HepG2 (cell line): Measurements from ENCODE around the gene EXOC3L4. TPM values are rescaled to one million over a fixed set of nuclear protein-coding genes. Genes with fewer than 3 reads are reported as not detected.

Source experiments
- ATAC-seq: fragments of 200-7000 bp; cut with Tn5 transposase; 3 replicates; pipeline ENCODE4 v1.9.1; 2020; ENCODE audit warnings: mild to moderate bottlenecking, moderate library complexity
- BruUV-seq: library from RNA; stranded (reverse); fragments of 400-500 nt; replicated peaks from 2 replicates; lab custom pipeline; 2021; lab: Mats Ljungman, UMichigan
- CTCF ChIA-PET: fragments of 300-600 bp; formaldehyde crosslinking; extraction: SDS; loops from one replicate; lab custom pipeline; 2021; ENCODE audit warnings: low total read pairs, inconsistent platforms, low intra/inter-chr PET ratio; lab: Yijun Ruan, JAX
- POLR2A ChIA-PET: fragments of 350-600 bp; sonication (Branson Sonifier 250); formaldehyde crosslinking; loops from one replicate; lab custom pipeline; 2020; ENCODE audit warnings: antibody characterized with exemption, inconsistent platforms; lab: Yijun Ruan, JAX
- DNase-seq: peaks from one replicate; pipeline ENCODE4 v3.0.0-alpha.2; 2015; ENCODE audit warnings: low spot score
- FAIRE-seq: peaks from 3 replicates; lab custom pipeline; 2011; peaks lifted over from hg19 to GRCh38; lab: Jason Lieb, UNC
- H2AFZ ChIP-seq: one replicate; pipeline ENCODE4 v1.6.1; 2011; ENCODE audit warnings: low read length, inconsistent platforms
- H3K27ac ChIP-seq: fragments of 300-600 bp; 3 replicates; pipeline ENCODE4 v1.8.0; 2011; ENCODE audit warnings: mixed run types, mild to moderate bottlenecking, mixed read lengths, low read length, inconsistent platforms; ENCODE audit not compliant: insufficient read depth; ENCODE audit errors: extremely low read length
- H3K27me3 ChIP-seq, 2 experiments: fragments of 200-600 bp in 1 of 2; 2 replicates in 1 of 2; 3 replicates in 1 of 2; pipeline versions ENCODE4 v1.6.0 to v1.8.0; 2011; ENCODE audit warnings: low read length in 2 of 2, mild to moderate bottlenecking in 2 of 2, moderate library complexity in 2 of 2, inconsistent platforms in 1 of 2; ENCODE audit not compliant: insufficient read depth in 2 of 2, control insufficient read depth in 1 of 2
- H3K36me3 ChIP-seq, 2 experiments: fragments of 200-600 bp in 1 of 2; replicated peaks in 1 of 2; 2 replicates in 1 of 2; 3 replicates in 1 of 2; pipeline versions ENCODE4 v1.5.1 to v1.8.0; 2011; ENCODE audit warnings: low read length in 2 of 2, inconsistent platforms in 1 of 2; ENCODE audit not compliant: insufficient read depth in 2 of 2, control insufficient read depth in 1 of 2
- H3K4me1 ChIP-seq: 2 replicates; pipeline ENCODE4 v1.5.1; 2012; ENCODE audit warnings: low read length, inconsistent platforms; ENCODE audit not compliant: insufficient read depth
- H3K4me2 ChIP-seq: 2 replicates; pipeline ENCODE4 v1.6.0; 2011; ENCODE audit warnings: low read depth, low read length, inconsistent platforms
- H3K4me3 ChIP-seq, 3 experiments: fragments of 200-600 bp in 1 of 3; sonication (generic), shearing (Covaris generic) in 1 of 3; replicated peaks in 1 of 3; 2 replicates each; pipeline ENCODE4 v1.5.1; 2011 to 2016; ENCODE audit warnings: low read length in 3 of 3, inconsistent platforms in 2 of 3, low read depth in 2 of 3, mild to moderate bottlenecking in 2 of 3, control low read depth in 1 of 3, mixed read lengths in 1 of 3; ENCODE audit not compliant: insufficient read depth in 1 of 3
- H3K79me2 ChIP-seq: one replicate; pipeline ENCODE4 v1.6.1; 2011; ENCODE audit warnings: low read length, inconsistent platforms; ENCODE audit not compliant: insufficient read depth
- H3K9ac ChIP-seq: 2 replicates; pipeline ENCODE4 v1.6.0; 2011; ENCODE audit warnings: mild to moderate bottlenecking, low read depth, low read length, inconsistent platforms; ENCODE audit not compliant: insufficient read depth
- H3K9me3 ChIP-seq: 2 replicates; pipeline ENCODE4 v1.5.1; 2012; ENCODE audit warnings: mild to moderate bottlenecking, low read length
- H4K20me1 ChIP-seq: 2 replicates; pipeline ENCODE4 v1.6.0; 2011; ENCODE audit warnings: inconsistent platforms, mild to moderate bottlenecking, low read length, moderate library complexity; ENCODE audit not compliant: insufficient read depth
- CREM ChIP-seq, 2 experiments: sonication (generic) in 1 of 2; formaldehyde crosslinking in 1 of 2; IDR thresholded peaks; 2 replicates each; pipeline versions ENCODE4 v1.4.0 to v1.6.1; 2016 to 2020; ENCODE audit warnings: antibody characterized with exemption in 1 of 2, mild to moderate bottlenecking in 1 of 2, missing genetic modification reagents in 1 of 2
- EEA1 ChIP-seq: sonication (generic); formaldehyde crosslinking; IDR thresholded peaks from 2 replicates; pipeline ENCODE4 v1.5.1; 2020; ENCODE audit warnings: mild to moderate bottlenecking, missing genetic modification reagents, borderline replicate concordance
- NR1H2 ChIP-seq: sonication (generic); formaldehyde crosslinking; IDR thresholded peaks from 2 replicates; pipeline ENCODE4 v1.8.1; 2022; ENCODE audit warnings: low read depth, missing genetic modification reagents, borderline replicate concordance
- ZNF337 ChIP-seq: sonication (generic); formaldehyde crosslinking; IDR thresholded peaks from 2 replicates; pipeline ENCODE4 v1.5.1; 2020; ENCODE audit warnings: missing genetic modification reagents, low read depth, mild to moderate bottlenecking, borderline replicate concordance
- ZNF468 ChIP-seq: sonication (generic); formaldehyde crosslinking; IDR thresholded peaks from 2 replicates; pipeline ENCODE4 v1.8.0; 2022; ENCODE audit warnings: mild to moderate bottlenecking, moderate library complexity, missing genetic modification reagents
- ZNF772 ChIP-seq: sonication (generic); formaldehyde crosslinking; IDR thresholded peaks from 2 replicates; pipeline ENCODE4 v1.5.0; 2020; ENCODE audit warnings: mild to moderate bottlenecking, missing genetic modification reagents
- WGBS: methylation state at CpG from one replicate; pipeline ENCODE4 v1.1.6; 2017; ENCODE audit warnings: low lambda C conversion rate; 5-methylcytosine and 5-hydroxymethylcytosine counted together
- in situ Hi-C: cut with HindIII; loops from 2 replicates; pipeline ENCODE4 v1.10.0; 2017; ENCODE audit warnings: low pct_unique_long_range_greater_than_20kb; ENCODE audit not compliant: extremely low pct_ligation_motif_present
- intact Hi-C: fragments of 100-400 bp; cut with micrococcal nuclease; formaldehyde crosslinking; loops from one replicate; pipeline ENCODE4 v1.10.0; 2022; ENCODE audit not compliant: unreplicated experiment
- polyA plus RNA-seq, 8 experiments: library from polyadenylated mRNA; depleted of rRNA in 3 of 8; stranded (reverse) in 7 of 8; unstranded in 1 of 8; fragments of >200 nt; fragmentation: Illumina TruSeq in 4 of 8; extraction: Trizol in 4 of 8; gene quantifications; 2 replicates each; pipeline versions ENCODE4 v1.2.1 to v1.2.3, GENCODE V29; 2011 to 2016; ENCODE audit warnings: low read depth in 4 of 8, missing spikeins in 1 of 8, mixed read lengths in 1 of 8; ENCODE audit not compliant: insufficient read depth in 1 of 8
- total RNA-seq, 5 experiments: library from RNA; depleted of rRNA; stranded (reverse); fragments of >200 nt; fragmentation: Illumina TruSeq; extraction: Trizol; gene quantifications; 2 replicates each; pipeline ENCODE4 v1.2.3, GENCODE V29; 2016; ENCODE audit warnings: low read depth in 1 of 5
- TF ChIP-seq, protein P1 (sequence below): fragments of 450-650 bp; IDR thresholded peaks from 2 replicates; pipeline ENCODE4 v1.6.1; 2017; ENCODE audit warnings: mild to moderate bottlenecking
- TF ChIP-seq, protein P2 (sequence below): IDR thresholded peaks from 2 replicates; pipeline ENCODE4 v1.6.1; 2016; ENCODE audit warnings: low read depth
- TF ChIP-seq, protein P3 (sequence below): sonication (generic); formaldehyde crosslinking; IDR thresholded peaks from 2 replicates; pipeline ENCODE4 v1.8.1; 2022; ENCODE audit warnings: mild to moderate bottlenecking, missing genetic modification reagents
- TF ChIP-seq, protein P4 (sequence below): sonication (generic); formaldehyde crosslinking; IDR thresholded peaks from 2 replicates; pipeline ENCODE4 v1.4.0; 2020; ENCODE audit warnings: mild to moderate bottlenecking, missing genetic modification reagents

Gene EXOC3L4
- total and polyA plus RNA-seq, 2 of the 13 experiments (the other 11 are each of a cell fraction or from before 2014, with no cell fraction given), result 11.8 to 27.0 TPM

DNA sequence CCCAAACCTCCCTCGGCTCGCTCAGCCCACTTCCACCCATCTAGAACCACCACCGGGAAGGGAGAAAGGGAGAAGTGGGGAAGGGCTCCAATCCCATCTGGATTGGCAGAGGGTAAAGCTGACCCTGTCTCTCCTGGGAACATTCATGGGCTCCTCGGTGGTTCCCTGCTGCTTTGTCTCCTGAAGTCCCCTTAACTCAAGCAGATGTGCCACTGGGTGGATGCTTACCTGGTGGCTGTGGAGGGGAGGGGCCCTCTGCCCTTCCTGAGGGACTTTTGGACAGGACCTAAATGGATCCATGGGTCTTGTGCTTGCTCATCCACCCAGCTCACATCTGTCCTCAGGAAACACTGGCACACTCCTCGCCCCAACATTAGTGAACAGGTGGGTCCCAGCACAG lies 35.0 kb upstream of the EXOC3L4 start:
- intact Hi-C loops (no loop called here), in situ Hi-C loops (no loop called here)
- Histone ChIP-seq H4K20me1 (peaks cover 5% of the 10 kb centered on the region; the same call in 1 of the 2 replicates), H3K27ac (no peak overlapping the region), H3K36me3 (no peaks in the 10 kb centered on the region), H3K27me3 (no peaks in the 10 kb centered on the region), H2AFZ (no peak overlapping the region), H3K4me1 (peaks cover 43% of the 10 kb centered on the region), H3K9ac (no peak overlapping the region), H3K9me3 (no peaks in the 10 kb centered on the region), H3K4me3 (no peak overlapping the region), H3K4me2 (no peak overlapping the region), H3K79me2 (peaks cover 20% of the 10 kb centered on the region)
- WGBS, result 58% methylated on average over 4 of the region's 5 CpGs
- BruUV-seq, result no TSS peak
- POLR2A ChIA-PET, result no interaction called here
- DNase-seq (no peak), FAIRE-seq (no peak), ATAC-seq (no peak)
- CTCF ChIA-PET, result no interaction called here
- TF ChIP-seq ZNF337 (CRISPR knock-in tag) (no peak), ZNF468 (CRISPR knock-in tag) (no peak), CREM (IDR thresholded peaks at IDR 0.05) (no peak), CREM (CRISPR knock-in tag; IDR thresholded peaks at IDR 0.05) (no peak), NR1H2 (CRISPR knock-in tag) (no peak), ZNF772 (CRISPR knock-in tag) (no peak), EEA1 (CRISPR knock-in tag) (no peak)
- TF ChIP-seq, protein P1, sequence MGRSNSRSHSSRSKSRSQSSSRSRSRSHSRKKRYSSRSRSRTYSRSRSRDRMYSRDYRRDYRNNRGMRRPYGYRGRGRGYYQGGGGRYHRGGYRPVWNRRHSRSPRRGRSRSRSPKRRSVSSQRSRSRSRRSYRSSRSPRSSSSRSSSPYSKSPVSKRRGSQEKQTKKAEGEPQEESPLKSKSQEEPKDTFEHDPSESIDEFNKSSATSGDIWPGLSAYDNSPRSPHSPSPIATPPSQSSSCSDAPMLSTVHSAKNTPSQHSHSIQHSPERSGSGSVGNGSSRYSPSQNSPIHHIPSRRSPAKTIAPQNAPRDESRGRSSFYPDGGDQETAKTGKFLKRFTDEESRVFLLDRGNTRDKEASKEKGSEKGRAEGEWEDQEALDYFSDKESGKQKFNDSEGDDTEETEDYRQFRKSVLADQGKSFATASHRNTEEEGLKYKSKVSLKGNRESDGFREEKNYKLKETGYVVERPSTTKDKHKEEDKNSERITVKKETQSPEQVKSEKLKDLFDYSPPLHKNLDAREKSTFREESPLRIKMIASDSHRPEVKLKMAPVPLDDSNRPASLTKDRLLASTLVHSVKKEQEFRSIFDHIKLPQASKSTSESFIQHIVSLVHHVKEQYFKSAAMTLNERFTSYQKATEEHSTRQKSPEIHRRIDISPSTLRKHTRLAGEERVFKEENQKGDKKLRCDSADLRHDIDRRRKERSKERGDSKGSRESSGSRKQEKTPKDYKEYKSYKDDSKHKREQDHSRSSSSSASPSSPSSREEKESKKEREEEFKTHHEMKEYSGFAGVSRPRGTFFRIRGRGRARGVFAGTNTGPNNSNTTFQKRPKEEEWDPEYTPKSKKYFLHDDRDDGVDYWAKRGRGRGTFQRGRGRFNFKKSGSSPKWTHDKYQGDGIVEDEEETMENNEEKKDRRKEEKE, result no peak
- TF ChIP-seq, protein P2, sequence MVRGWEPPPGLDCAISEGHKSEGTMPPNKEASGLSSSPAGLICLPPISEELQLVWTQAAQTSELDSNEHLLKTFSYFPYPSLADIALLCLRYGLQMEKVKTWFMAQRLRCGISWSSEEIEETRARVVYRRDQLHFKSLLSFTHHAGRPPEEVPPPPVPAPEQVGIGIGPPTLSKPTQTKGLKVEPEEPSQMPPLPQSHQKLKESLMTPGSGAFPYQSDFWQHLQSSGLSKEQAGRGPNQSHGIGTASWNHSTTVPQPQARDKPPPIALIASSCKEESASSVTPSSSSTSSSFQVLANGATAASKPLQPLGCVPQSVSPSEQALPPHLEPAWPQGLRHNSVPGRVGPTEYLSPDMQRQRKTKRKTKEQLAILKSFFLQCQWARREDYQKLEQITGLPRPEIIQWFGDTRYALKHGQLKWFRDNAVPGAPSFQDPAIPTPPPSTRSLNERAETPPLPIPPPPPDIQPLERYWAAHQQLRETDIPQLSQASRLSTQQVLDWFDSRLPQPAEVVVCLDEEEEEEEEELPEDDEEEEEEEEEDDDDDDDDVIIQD (CRISPR knock-in tag), result no peak
- TF ChIP-seq, protein P3, sequence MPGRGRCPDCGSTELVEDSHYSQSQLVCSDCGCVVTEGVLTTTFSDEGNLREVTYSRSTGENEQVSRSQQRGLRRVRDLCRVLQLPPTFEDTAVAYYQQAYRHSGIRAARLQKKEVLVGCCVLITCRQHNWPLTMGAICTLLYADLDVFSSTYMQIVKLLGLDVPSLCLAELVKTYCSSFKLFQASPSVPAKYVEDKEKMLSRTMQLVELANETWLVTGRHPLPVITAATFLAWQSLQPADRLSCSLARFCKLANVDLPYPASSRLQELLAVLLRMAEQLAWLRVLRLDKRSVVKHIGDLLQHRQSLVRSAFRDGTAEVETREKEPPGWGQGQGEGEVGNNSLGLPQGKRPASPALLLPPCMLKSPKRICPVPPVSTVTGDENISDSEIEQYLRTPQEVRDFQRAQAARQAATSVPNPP (CRISPR knock-in tag), result no peak
- TF ChIP-seq, protein P4, sequence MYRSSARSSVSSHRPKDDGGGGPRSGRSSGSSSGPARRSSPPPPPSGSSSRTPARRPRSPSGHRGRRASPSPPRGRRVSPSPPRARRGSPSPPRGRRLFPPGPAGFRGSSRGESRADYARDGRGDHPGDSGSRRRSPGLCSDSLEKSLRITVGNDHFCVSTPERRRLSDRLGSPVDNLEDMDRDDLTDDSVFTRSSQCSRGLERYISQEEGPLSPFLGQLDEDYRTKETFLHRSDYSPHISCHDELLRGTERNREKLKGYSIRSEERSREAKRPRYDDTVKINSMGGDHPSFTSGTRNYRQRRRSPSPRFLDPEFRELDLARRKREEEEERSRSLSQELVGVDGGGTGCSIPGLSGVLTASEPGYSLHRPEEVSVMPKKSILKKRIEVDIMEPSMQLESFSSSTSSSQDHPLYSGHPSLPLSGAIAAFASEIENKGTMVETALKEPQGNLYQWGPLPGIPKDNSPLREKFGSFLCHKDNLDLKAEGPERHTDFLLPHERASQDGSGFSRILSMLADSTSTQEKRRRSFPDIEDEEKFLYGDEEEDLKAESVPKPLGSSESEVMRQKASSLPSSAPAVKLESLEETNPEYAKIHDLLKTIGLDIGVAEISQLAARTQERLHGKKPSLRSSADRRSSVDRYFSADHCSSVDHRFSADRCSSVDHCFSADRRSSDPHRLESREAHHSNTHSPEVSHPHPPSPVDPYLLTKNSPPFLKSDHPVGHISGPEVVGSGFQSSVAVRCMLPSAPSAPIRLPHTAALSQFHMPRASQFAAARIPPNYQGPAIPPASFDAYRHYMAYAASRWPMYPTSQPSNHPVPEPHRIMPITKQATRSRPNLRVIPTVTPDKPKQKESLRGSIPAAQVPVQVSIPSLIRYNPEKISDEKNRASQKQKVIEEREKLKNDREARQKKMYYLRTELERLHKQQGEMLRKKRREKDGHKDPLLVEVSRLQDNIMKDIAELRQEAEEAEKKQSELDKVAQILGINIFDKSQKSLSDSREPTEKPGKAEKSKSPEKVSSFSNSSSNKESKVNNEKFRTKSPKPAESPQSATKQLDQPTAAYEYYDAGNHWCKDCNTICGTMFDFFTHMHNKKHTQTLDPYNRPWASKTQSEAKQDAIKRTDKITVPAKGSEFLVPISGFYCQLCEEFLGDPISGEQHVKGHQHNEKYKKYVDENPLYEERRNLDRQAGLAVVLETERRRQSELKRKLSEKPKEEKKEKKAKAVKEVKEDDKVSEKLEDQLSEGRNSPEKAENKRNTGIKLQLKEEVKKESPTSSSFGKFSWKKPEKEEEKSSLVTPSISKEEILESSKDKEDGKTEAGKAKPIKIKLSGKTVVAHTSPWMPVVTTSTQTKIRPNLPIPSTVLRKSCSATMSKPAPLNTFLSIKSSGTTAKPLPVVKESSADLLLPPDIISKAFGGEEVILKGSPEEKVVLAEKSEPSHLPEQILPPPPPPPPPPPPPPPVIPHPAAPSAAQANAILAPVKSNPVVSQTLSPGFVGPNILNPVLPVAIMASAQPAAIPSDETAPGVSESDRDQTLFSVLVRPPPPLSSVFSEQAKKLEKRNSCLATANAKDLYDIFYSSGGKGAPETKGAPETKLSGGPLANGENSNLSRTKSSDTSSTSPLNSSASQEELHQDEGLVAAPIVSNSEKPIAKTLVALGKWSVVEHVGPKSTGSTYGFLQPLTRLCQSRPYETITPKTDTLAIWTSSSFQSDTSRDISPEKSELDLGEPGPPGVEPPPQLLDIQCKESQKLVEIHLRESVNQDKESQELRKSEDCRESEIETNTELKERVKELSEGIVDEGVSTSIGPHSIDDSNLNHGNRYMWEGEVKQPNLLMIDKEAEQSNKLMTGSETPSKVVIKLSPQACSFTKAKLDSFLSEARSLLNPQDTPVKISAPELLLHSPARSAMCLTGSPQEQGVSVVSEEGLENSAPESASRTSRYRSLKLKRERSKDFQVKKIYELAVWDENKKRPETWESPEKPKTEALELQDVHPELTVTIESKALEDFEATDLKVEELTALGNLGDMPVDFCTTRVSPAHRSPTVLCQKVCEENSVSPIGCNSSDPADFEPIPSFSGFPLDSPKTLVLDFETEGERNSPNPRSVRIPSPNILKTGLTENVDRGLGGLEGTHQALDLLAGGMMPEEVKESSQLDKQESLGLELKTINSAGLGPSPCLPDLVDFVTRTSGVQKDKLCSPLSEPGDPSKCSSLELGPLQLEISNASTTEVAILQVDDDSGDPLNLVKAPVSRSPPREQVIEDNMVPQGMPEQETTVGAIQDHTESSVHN (CRISPR knock-in tag), result no peak
